KG1 (cell line): ENCODE data around the gene ADSS1.

ENCODE experiments used
- DNase-seq: peaks from one replicate; lab custom pipeline; 2025; lab: John Stamatoyannopoulos, UW

The ADSS1 gene

GRCh38 chr14:104770851-104771272 lies 46.8 kb downstream of the ADSS1 start:
- no peak for DNase-seq

- DNase-seq: no peak
Observed at GRCh38 chr14:104771374-104771773, 47.3 kb downstream of the ADSS1 start.

- no peak for DNase-seq
Observed at GRCh38 chr14:104771918-104772706, 48.1 kb downstream of the ADSS1 start.

GRCh38 chr14:104772707-104773504 lies 48.9 kb downstream of the ADSS1 start:
- DNase-seq: no peak

- no peak for DNase-seq
Observed at GRCh38 chr14:104773505-104774452, 49.8 kb downstream of the ADSS1 start.

- no peak for DNase-seq
Observed at GRCh38 chr14:104774453-104775072, 50.5 kb downstream of the ADSS1 start.

- DNase-seq: no peak
Observed at GRCh38 chr14:104775073-104775489, 51.1 kb downstream of the ADSS1 start.

GRCh38 chr14:104776481-104776880 lies 52.5 kb downstream of the ADSS1 start:
- DNase-seq: no peak

- no peak for DNase-seq
Observed at GRCh38 chr14:104776961-104777807, 53.2 kb downstream of the ADSS1 start.

GRCh38 chr14:104777808-104778249 lies 53.8 kb downstream of the ADSS1 start:
- no peak for DNase-seq

- DNase-seq: no peak
Observed at GRCh38 chr14:104778694-104779331, 54.8 kb downstream of the ADSS1 start.

GRCh38 chr14:104779776-104780512 lies 55.9 kb downstream of the ADSS1 start:
- DNase-seq: no peak

GRCh38 chr14:104780513-104781030 lies 56.5 kb downstream of the ADSS1 start:
- DNase-seq: no peak

- no peak for DNase-seq
Observed at GRCh38 chr14:104781271-104782077, 57.4 kb downstream of the ADSS1 start.

- no peak for DNase-seq
Observed at GRCh38 chr14:104782086-104782807, 58.2 kb downstream of the ADSS1 start.

- DNase-seq: no peak
Observed at GRCh38 chr14:104782808-104783139, 58.7 kb downstream of the ADSS1 start.

- DNase-seq: no peak
Observed at GRCh38 chr14:104783484-104784217, 59.6 kb downstream of the ADSS1 start.
